ENCODE measurements around the gene PSD2.

- no peak for TF ChIP-seq TAF1 (IDR thresholded peaks at IDR 0.05; ENCODE audit: borderline replicate concordance, insufficient read depth, low read length)
- no peak for TF ChIP-seq SIN3A (IDR thresholded peaks at IDR 0.05; ENCODE audit: borderline replicate concordance, insufficient read depth, low read length)
These were observed 9.9 kb downstream of the PSD2 start for GRCh38 chr5:139805545-139805944.
